BLaER1 treated with 17β-estradiol and CSF1 and Interleukin-3, amounts not matched to agents 10 nM and 100 nM (cell line): ENCODE results near the gene IFNGR1.
A peak's percentile ranks its signal among the peaks of the same experiment; 100 is the strongest.
"Not testable (repeated sequence)": the region's sequence is repeated elsewhere in the genome, so short reads cannot be mapped to it uniquely, and the experiment has no call there.

Experiments
- H3K27ac ChIP-seq, 11 experiments: shearing (Covaris generic); formaldehyde crosslinking; 2 replicates each; pipeline ENCODE4 v1.8.1; 2022
- H3K27me3 ChIP-seq, 11 experiments: shearing (Covaris generic); formaldehyde crosslinking; 2 replicates each; pipeline ENCODE4 v1.8.1; 2022
- H3K36me3 ChIP-seq, 11 experiments: shearing (Covaris generic); formaldehyde crosslinking; 2 replicates each; pipeline ENCODE4 v1.8.1; 2022
- H3K4me1 ChIP-seq, 10 experiments: shearing (Covaris generic); formaldehyde crosslinking; 2 replicates each; pipeline ENCODE4 v1.8.1; 2022
- H3K4me2 ChIP-seq, 11 experiments: shearing (Covaris generic); formaldehyde crosslinking; 2 replicates each; pipeline ENCODE4 v1.8.1; 2022
- H3K4me3 ChIP-seq, 10 experiments: shearing (Covaris generic); formaldehyde crosslinking; 2 replicates each; pipeline ENCODE4 v1.8.1; 2022
- H3K9ac ChIP-seq, 11 experiments: shearing (Covaris generic); formaldehyde crosslinking; 2 replicates each; pipeline ENCODE4 v1.8.1; 2022
- H3K9me3 ChIP-seq, 11 experiments: shearing (Covaris generic); formaldehyde crosslinking; replicated peaks in 1 of 11; 2 replicates each; pipeline ENCODE4 v1.8.1; 2022
- H4K20me1 ChIP-seq, 11 experiments: shearing (Covaris generic); formaldehyde crosslinking; 2 replicates each; pipeline ENCODE4 v1.8.1; 2022
- Cebpa-rat ChIP-seq, 11 experiments: shearing (Covaris generic); IDR thresholded peaks; 2 replicates each; pipeline ENCODE4 v1.8.1; 2022

Gene IFNGR1

GRCh38 chr6:137214931-137215330, 4.3 kb downstream of the IFNGR1 start:
- peak overlapping the region in 2 of 11 experiments; percentile 36 to 93; a peak in 4 of 22 replicates for H3K9ac ChIP-seq
- H3K36me3 ChIP-seq, result peaks cover 43 to 77% (median 57%) of the 10 kb centered on the region in 11 experiments
- H3K27ac ChIP-seq, result no peak overlapping the region
- peak overlapping the region in 3 of 10 experiments; percentile 67 to 90 (median 74); a peak in 5 of 20 replicates for H3K4me3 ChIP-seq
- TF ChIP-seq Cebpa-rat (IDR thresholded peaks at IDR 0.05), result no peak
- no peaks in the 10 kb centered on the region for H3K27me3 ChIP-seq
- H3K4me1 ChIP-seq, result peaks cover 25 to 73% (median 28%) of the 10 kb centered on the region in 10 experiments
- H4K20me1 ChIP-seq, result peaks cover 18 to 83% (median 35%) of the 10 kb centered on the region in 11 experiments; a peak in 18 of 22 replicates
- H3K9me3 ChIP-seq, result peaks cover 16 to 59% (median 45%) of the 10 kb centered on the region in 11 experiments
- peak overlapping the region in 3 of 11 experiments; percentile 94 to 99 (median 98); a peak in 7 of 22 replicates for H3K4me2 ChIP-seq

- Histone ChIP-seq H3K4me3 (peak overlapping the region in 2 of 10 experiments; percentile 67 to 74; a peak in 4 of 20 replicates), H3K36me3 (peaks cover 54 to 88% (median 68%) of the 10 kb centered on the region in 11 experiments), H4K20me1 (peaks cover 18 to 94% (median 35%) of the 10 kb centered on the region in 11 experiments; a peak in 18 of 22 replicates), H3K27ac (0 out of 22 replicates have a peak overlapping the region, but pooled peaks of 1 of the 11 experiments have one; percentile 9), H3K9ac (peak overlapping the region in 2 of 11 experiments; percentile 36 to 93; a peak in 4 of 22 replicates), H3K9me3 (peaks cover 27 to 70% (median 56%) of the 10 kb centered on the region in 11 experiments), H3K4me2 (peak overlapping the region in 3 of 11 experiments; percentile 94 to 99 (median 98); a peak in 6 of 22 replicates), H3K27me3 (no peaks in the 10 kb centered on the region), H3K4me1 (peaks cover 19 to 79% (median 22%) of the 10 kb centered on the region in 10 experiments)
- TF ChIP-seq Cebpa-rat (IDR thresholded peaks at IDR 0.05), result no peak
These were observed 5.4 kb downstream of the IFNGR1 start for GRCh38 chr6:137213813-137214212.

- Histone ChIP-seq H3K9me3 (peaks cover 32 to 75% (median 60%) of the 10 kb centered on the region in 11 experiments), H3K4me3 (peak overlapping the region in 2 of 10 experiments; percentile 67 to 74; a peak in 3 of 20 replicates), H3K27ac (peak overlapping the region in 1 of 11 experiments; percentile 9; a peak in 1 of 22 replicates), H3K4me1 (peaks cover 17 to 84% (median 21%) of the 10 kb centered on the region in 10 experiments), H3K9ac (peak overlapping the region in 2 of 11 experiments; percentile 36 to 93; a peak in 3 of 22 replicates), H3K27me3 (no peaks in the 10 kb centered on the region), H3K4me2 (peak overlapping the region in 3 of 11 experiments; percentile 94 to 99 (median 98); a peak in 6 of 22 replicates), H4K20me1 (peaks cover 18 to 99% (median 35%) of the 10 kb centered on the region in 11 experiments; a peak in 18 of 22 replicates), H3K36me3 (peaks cover 59 to 93% (median 73%) of the 10 kb centered on the region in 11 experiments)
- no peak for TF ChIP-seq Cebpa-rat (IDR thresholded peaks at IDR 0.05)
These were observed 5.8 kb downstream of the IFNGR1 start for GRCh38 chr6:137213331-137213740.

GRCh38 chr6:137211910-137212309, 7.3 kb downstream of the IFNGR1 start:
- H4K20me1 ChIP-seq, result peaks cover 6 to 100% (median 22%) of the 10 kb centered on the region in 11 experiments; a peak in 15 of 22 replicates
- no peak for TF ChIP-seq Cebpa-rat (IDR thresholded peaks at IDR 0.05)
- no peaks in the 10 kb centered on the region for H3K27me3 ChIP-seq
- peaks cover 73 to 98% (median 87%) of the 10 kb centered on the region in 11 experiments for H3K36me3 ChIP-seq
- no peak overlapping the region for H3K9ac ChIP-seq
- no peak overlapping the region for H3K27ac ChIP-seq
- H3K4me3 ChIP-seq, result no peak overlapping the region
- H3K9me3 ChIP-seq, result peaks cover 45 to 87% (median 74%) of the 10 kb centered on the region in 11 experiments
- peaks cover 3 to 99% (median 8%) of the 10 kb centered on the region in 10 experiments; a peak in 18 of 20 replicates for H3K4me1 ChIP-seq
- peak overlapping the region in 3 of 11 experiments; percentile 11 to 99 (median 98); a peak in 5 of 22 replicates for H3K4me2 ChIP-seq

- TF ChIP-seq Cebpa-rat (IDR thresholded peaks at IDR 0.05), result no peak
- no peaks in the 10 kb centered on the region for H3K27me3 ChIP-seq
- no peak overlapping the region for H3K4me3 ChIP-seq
- H3K9ac ChIP-seq, result no peak overlapping the region
- peaks cover 0 to 100% (median 11%) of the 10 kb centered on the region in 11 experiments; a peak in 14 of 22 replicates for H4K20me1 ChIP-seq
- peaks cover 76 to 100% (median 92%) of the 10 kb centered on the region in 11 experiments for H3K36me3 ChIP-seq
- H3K4me1 ChIP-seq, result peaks cover 0 to 100% (median 2%) of the 10 kb centered on the region in 10 experiments; a peak in 9 of 20 replicates
- H3K4me2 ChIP-seq, result peak overlapping the region in 3 of 11 experiments; percentile 14 to 99 (median 98); a peak in 4 of 22 replicates
- H3K9me3 ChIP-seq, result peaks cover 45 to 87% (median 77%) of the 10 kb centered on the region in 11 experiments
- peak overlapping the region in 2 of 11 experiments; percentile 0 to 17; a peak in 1 of 22 replicates for H3K27ac ChIP-seq
These were observed 8.3 kb downstream of the IFNGR1 start for GRCh38 chr6:137210903-137211302.

GRCh38 chr6:137208279-137208678, 10.9 kb downstream of the IFNGR1 start:
- Histone ChIP-seq H3K27ac (no peak overlapping the region), H3K4me2 (peak overlapping the region in 2 of 11 experiments; percentile 67 to 98; a peak in 3 of 22 replicates), H3K9ac (no peak overlapping the region), H4K20me1 (peaks cover 0 to 100% (median under 1%) of the 10 kb centered on the region in 11 experiments; a peak in 9 of 22 replicates), H3K27me3 (no peaks in the 10 kb centered on the region), H3K4me3 (peak overlapping the region in 6 of 10 experiments; percentile 16 to 41 (median 26); a peak in 4 of 20 replicates), H3K36me3 (peaks cover 87 to 100% (median 95%) of the 10 kb centered on the region in 11 experiments), H3K4me1 (peaks cover 0 to 86% (median 2%) of the 10 kb centered on the region in 10 experiments; a peak in 9 of 20 replicates), H3K9me3 (peaks cover 45 to 66% (median 62%) of the 10 kb centered on the region in 11 experiments)
- TF ChIP-seq Cebpa-rat (IDR thresholded peaks at IDR 0.05), result no peak

GRCh38 chr6:137207457-137207856, 11.7 kb downstream of the IFNGR1 start:
- H3K27ac ChIP-seq, H3K9ac ChIP-seq, H3K27me3 ChIP-seq: not testable (repeated sequence)
- H4K20me1 ChIP-seq, result peaks cover 0 to 100% (median 0%) of the 10 kb centered on the region in 11 experiments; a peak in 8 of 22 replicates
- peak overlapping the region in 2 of 11 experiments; percentile 67 to 98; a peak in 4 of 22 replicates for H3K4me2 ChIP-seq
- H3K4me1 ChIP-seq, result peaks cover 0 to 78% (median 2%) of the 10 kb centered on the region in 10 experiments; a peak in 9 of 20 replicates
- H3K36me3 ChIP-seq, result peaks cover 90 to 100% (median 97%) of the 10 kb centered on the region in 11 experiments
- peaks cover 45 to 59% (median 54%) of the 10 kb centered on the region in 11 experiments for H3K9me3 ChIP-seq
- H3K4me3 ChIP-seq, result peak overlapping the region in 2 of 10 experiments; percentile 33 to 41; a peak in 3 of 20 replicates

GRCh38 chr6:137206577-137206976, 12.6 kb downstream of the IFNGR1 start:
- H4K20me1 ChIP-seq, result peaks cover 0 to 100% (median 0%) of the 10 kb centered on the region in 11 experiments; a peak in 7 of 22 replicates
- peaks cover 0 to 72% (median 2%) of the 10 kb centered on the region in 10 experiments; a peak in 9 of 20 replicates for H3K4me1 ChIP-seq
- H3K4me3 ChIP-seq, result no peak overlapping the region
- no peak overlapping the region for H3K9ac ChIP-seq
- peaks cover 88 to 100% (median 97%) of the 10 kb centered on the region in 11 experiments for H3K36me3 ChIP-seq
- no peaks in the 10 kb centered on the region for H3K27me3 ChIP-seq
- TF ChIP-seq Cebpa-rat (IDR thresholded peaks at IDR 0.05), result no peak
- H3K27ac ChIP-seq, result peak overlapping the region in 3 of 11 experiments; percentile 10 to 50 (median 31); a peak in 3 of 22 replicates
- H3K9me3 ChIP-seq, result peaks cover 44 to 51% (median 48%) of the 10 kb centered on the region in 11 experiments
- H3K4me2 ChIP-seq, result peak overlapping the region in 4 of 11 experiments; percentile 37 to 67 (median 52); a peak in 5 of 22 replicates
